ENCODE data around the gene NPTX1. TPM values are rescaled to one million over a fixed set of nuclear protein-coding genes. Genes with fewer than 3 reads are reported as not detected.

The NPTX1 gene
- total and polyA plus RNA-seq, 9 of the 15 experiments (the other 6 are each of a cell fraction or from before 2014, with no cell fraction given) = 0.04 TPM; not detected in 8

- TF ChIP-seq TFAP4 (CRISPR knock-in tag; IDR thresholded peaks at IDR 0.05; ENCODE audit: borderline replicate concordance) = peak; percentile 54
- no peak for TF ChIP-seq CEBPB (tag; IDR thresholded peaks at IDR 0.05)
- TF ChIP-seq MITF (IDR thresholded peaks at IDR 0.05) = no peak; the same call in 1 of the 2 replicates
- TF ChIP-seq ELF2 (CRISPR knock-in tag; IDR thresholded peaks at IDR 0.05) = peak; percentile 80
- peak; percentile 62 for TF ChIP-seq PRPF4 (IDR thresholded peaks at IDR 0.05; ENCODE audit: insufficient read depth, low read depth, low read length, poor library complexity, severe bottlenecking)
- TF ChIP-seq SMAD4 (CRISPR knock-in tag; conservative IDR thresholded peaks at IDR 0.05) = peak; percentile 44
- TF ChIP-seq HNRNPLL (IDR thresholded peaks at IDR 0.05; ENCODE audit: low read depth, low read length, poor library complexity, severe bottlenecking) = peak; percentile 98
- no peak for TF ChIP-seq ZNF318 (IDR thresholded peaks at IDR 0.05; ENCODE audit: borderline replicate concordance in 1 of 2, low read depth in 1 of 2)
- TF ChIP-seq ZNF695 (CRISPR knock-in tag; IDR thresholded peaks at IDR 0.05) = no peak
- no peak for TF ChIP-seq ZNF124 (CRISPR knock-in tag; IDR thresholded peaks at IDR 0.05)
- peak; percentile 61 for TF ChIP-seq ZNF143 (CRISPR knock-in tag; IDR thresholded peaks at IDR 0.05)
- peak; percentile 87 for TF ChIP-seq CXXC5 (CRISPR knock-in tag; IDR thresholded peaks at IDR 0.05)
- peak; percentile 93 for TF ChIP-seq NR3C1 (CRISPR knock-in tag; IDR thresholded peaks at IDR 0.05)
- no peak for TF ChIP-seq HOXB6 (CRISPR knock-in tag; IDR thresholded peaks at IDR 0.05; ENCODE audit: borderline replicate concordance)
- TF ChIP-seq HNRNPH1 (optimal IDR thresholded peaks at IDR 0.05; ENCODE audit: low read depth, low read length) = no peak
These were observed 21.7 kb downstream of the NPTX1 start (continued) for GRCh38 chr17:80454557-80455335.
